GM23338 (cell line): ENCODE data around the gene PLN. TPM values are rescaled to one million over a fixed set of nuclear protein-coding genes. Genes with fewer than 3 reads are reported as not detected.

Experiments used
- ATAC-seq: fragments of 200-7000 bp; cut with Tn5 transposase; 3 replicates; pipeline ENCODE4 v1.9.1; 2020
- DNase-seq: peaks from one replicate; pipeline ENCODE4 v3.0.0-alpha.2; 2015; ENCODE audit warnings: low spot score
- H2AFZ ChIP-seq: fragments of 200-600 bp; sonication (generic); 2 replicates; pipeline ENCODE4 v1.8.0; 2016; ENCODE audit warnings: antibody characterized with exemption, mild to moderate bottlenecking, moderate library complexity
- H3F3A ChIP-seq: fragments of 200-600 bp; sonication (generic); replicated peaks from 2 replicates; pipeline ENCODE4 v1.8.0; 2017; ENCODE audit warnings: antibody characterized with exemption, mixed run types, low read depth
- H3K27ac ChIP-seq: fragments of 200-600 bp; sonication (generic); 2 replicates; pipeline ENCODE4 v1.6.1; 2016; ENCODE audit warnings: low read depth
- H3K27me3 ChIP-seq: fragments of 200-600 bp; sonication (generic); 2 replicates; pipeline ENCODE4 v1.8.0; 2016; ENCODE audit warnings: mild to moderate bottlenecking, mixed run types, moderate library complexity; ENCODE audit not compliant: insufficient read depth
- H3K36me3 ChIP-seq: fragments of 200-600 bp; sonication (generic); 2 replicates; pipeline ENCODE4 v1.8.0; 2016; ENCODE audit warnings: mild to moderate bottlenecking; ENCODE audit not compliant: insufficient read depth
- H3K4me1 ChIP-seq: fragments of 200-600 bp; sonication (generic); 2 replicates; pipeline ENCODE4 v1.8.0; 2016; ENCODE audit warnings: mild to moderate bottlenecking, moderate library complexity; ENCODE audit not compliant: insufficient read depth
- H3K4me2 ChIP-seq: fragments of 200-600 bp; sonication (generic); 2 replicates; pipeline ENCODE4 v1.7.1; 2017; ENCODE audit warnings: mixed run types
- H3K4me3 ChIP-seq: fragments of 200-600 bp; sonication (generic); 2 replicates; pipeline ENCODE4 v1.6.1; 2016; ENCODE audit warnings: mixed run types
- H3K79me2 ChIP-seq: fragments of 200-600 bp; sonication (generic); replicated peaks from 2 replicates; pipeline ENCODE4 v1.8.0; 2017; ENCODE audit warnings: mild to moderate bottlenecking; ENCODE audit not compliant: insufficient read depth
- H3K9me2 ChIP-seq: fragments of 200-600 bp; sonication (generic); 2 replicates; pipeline ENCODE4 v1.8.0; 2017; ENCODE audit not compliant: insufficient read depth
- H4K20me1 ChIP-seq: fragments of 200-600 bp; sonication (generic); replicated peaks from 2 replicates; pipeline ENCODE4 v1.8.0; 2017; ENCODE audit warnings: mild to moderate bottlenecking; ENCODE audit not compliant: insufficient read depth
- H3K27ac Mint-ChIP-seq: 2 replicates; pipeline ENCODE4 v1.8.0; 2020; ENCODE audit warnings: inconsistent platforms, mild to moderate bottlenecking, moderate library complexity, mixed read lengths
- H3K27me3 Mint-ChIP-seq: 3 replicates; pipeline ENCODE4 v1.8.0; 2022; ENCODE audit warnings: low read depth, mild to moderate bottlenecking, moderate library complexity, mixed read lengths, inconsistent platforms; ENCODE audit not compliant: insufficient read depth, poor library complexity
- H3K36me3 Mint-ChIP-seq: 3 replicates; pipeline ENCODE4 v1.8.0; 2021; ENCODE audit warnings: low read depth, mild to moderate bottlenecking, inconsistent platforms, moderate library complexity, mixed read lengths
- H3K4me1 Mint-ChIP-seq: 3 replicates; pipeline ENCODE4 v1.8.0; 2020; ENCODE audit warnings: mild to moderate bottlenecking, inconsistent platforms, mixed read lengths
- H3K4me3 Mint-ChIP-seq: 3 replicates; pipeline ENCODE4 v1.8.0; 2021; ENCODE audit warnings: moderate library complexity, mild to moderate bottlenecking, inconsistent platforms, mixed read lengths
- H3K9me3 Mint-ChIP-seq: 3 replicates; pipeline ENCODE4 v1.8.0; 2020; ENCODE audit warnings: moderate library complexity, mild to moderate bottlenecking, inconsistent platforms, mixed read lengths
- CREB1 ChIP-seq: fragments of 250-450 bp; sonication (Bioruptor Pico); IDR thresholded peaks from 2 replicates; pipeline ENCODE4 v1.5.0; 2020; ENCODE audit warnings: low read depth, mild to moderate bottlenecking, moderate library complexity
- CTCF ChIP-seq, 2 experiments: fragments of 200-600 bp in 1 of 2; sonication (generic) in 1 of 2; conservative IDR thresholded peaks; 2 replicates each; pipeline versions ENCODE4 v1.5.1 to v1.6.1; 2016 to 2017; ENCODE audit warnings: antibody characterized with exemption in 2 of 2, low read depth in 2 of 2, mild to moderate bottlenecking in 2 of 2, moderate library complexity in 1 of 2
- EZH2 ChIP-seq: fragments of 200-600 bp; sonication (generic); IDR thresholded peaks from one replicate; pipeline ENCODE4 v1.8.0; 2017; ENCODE audit warnings: antibody characterized with exemption, mild to moderate bottlenecking, low read depth; ENCODE audit not compliant: unreplicated experiment
- EZH2phosphoT487 ChIP-seq: fragments of 200-600 bp; sonication (generic); IDR thresholded peaks from one replicate; pipeline ENCODE4 v1.8.1; 2018; ENCODE audit warnings: antibody characterized with exemption; ENCODE audit not compliant: unreplicated experiment
- STAT1 ChIP-seq: IDR thresholded peaks from one replicate; pipeline ENCODE4 v1.6.1; 2016; ENCODE audit warnings: antibody characterized with exemption; ENCODE audit not compliant: unreplicated experiment
- ZNF114 ChIP-seq: fragments of 250-450 bp; sonication (Bioruptor Pico); IDR thresholded peaks from 2 replicates; pipeline ENCODE4 v1.5.0; 2020; ENCODE audit warnings: mild to moderate bottlenecking, moderate library complexity
- ZNF331 ChIP-seq: fragments of 250-450 bp; sonication (Bioruptor Pico); IDR thresholded peaks from 2 replicates; pipeline ENCODE4 v1.5.0; 2020; ENCODE audit warnings: low read depth, mild to moderate bottlenecking, moderate library complexity
- polyA plus RNA-seq: library from polyadenylated mRNA; unstranded; fragments of >200 nt; fragmentation: Nextera tagmentation; extraction: Ambion mirVana; gene quantifications from 2 replicates; pipeline ENCODE4 v1.2.1, GENCODE V29; 2016
- total RNA-seq: library from RNA; depleted of rRNA; stranded (reverse); fragments of >200 nt; shearing (Covaris generic); gene quantifications from 2 replicates; pipeline ENCODE4 v1.2.3, GENCODE V29; 2014
- TF ChIP-seq, protein P1 (sequence below): IDR thresholded peaks from one replicate; pipeline ENCODE4 v1.6.1; 2018; ENCODE audit warnings: antibody characterized with exemption; ENCODE audit not compliant: unreplicated experiment
- TF ChIP-seq, protein P2 (sequence below): IDR thresholded peaks from 2 replicates; pipeline ENCODE4 v1.6.1; 2016; ENCODE audit warnings: antibody characterized with exemption

Gene PLN
- total and polyA plus RNA-seq, 2 experiments from 2014 or later, result 0.10 TPM; not detected in 1

DNA sequence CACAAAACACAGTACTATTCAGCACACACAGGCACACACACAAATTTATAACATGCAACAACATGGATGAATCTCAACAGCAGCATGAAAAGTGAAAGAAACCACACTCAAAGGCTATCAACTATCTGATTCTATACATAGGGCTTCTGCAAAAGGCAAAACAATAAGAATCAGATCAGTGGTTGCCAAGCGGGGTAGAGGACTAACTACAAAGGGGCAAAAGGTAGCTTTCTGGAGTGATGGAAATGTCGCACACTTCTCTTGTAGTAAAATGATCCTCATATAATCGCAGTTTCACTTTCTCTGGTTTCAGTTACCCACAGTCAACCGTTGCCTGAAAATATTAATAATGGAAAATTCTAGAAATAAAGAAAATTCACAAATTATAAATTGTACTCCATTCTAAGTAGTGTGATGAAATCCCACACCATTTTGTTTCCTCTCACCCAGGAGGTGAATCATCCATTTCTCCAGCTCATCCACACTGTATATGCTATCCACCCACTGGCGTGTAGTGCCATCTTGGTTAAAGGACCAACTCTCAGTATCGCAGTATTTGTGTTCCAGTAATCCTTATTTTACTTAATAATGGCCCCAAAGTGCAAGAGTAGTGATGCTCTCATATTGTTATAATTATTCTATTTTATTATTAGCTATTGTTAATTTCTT lies 12.8 kb upstream of the PLN start:
- no peaks in the 10 kb centered on the region for H3K9me2 ChIP-seq
- no peak overlapping the region for H3K27ac Mint-ChIP-seq
- no peaks in the 10 kb centered on the region; the same call in 2 of the 3 replicates for H3K9me3 Mint-ChIP-seq
- no peak overlapping the region for H3K4me3 ChIP-seq
- H3F3A ChIP-seq, result no peaks in the 10 kb centered on the region
- no peaks in the 10 kb centered on the region for H3K36me3 Mint-ChIP-seq
- TF ChIP-seq CTCF (conservative IDR thresholded peaks at IDR 0.05; ENCODE audit: low read depth in 2 of 2) (no peak), ZNF114 (CRISPR knock-in tag) (no peak), ZNF331 (CRISPR knock-in tag) (no peak), CREB1 (CRISPR knock-in tag) (no peak)
- TF ChIP-seq, protein P1, sequence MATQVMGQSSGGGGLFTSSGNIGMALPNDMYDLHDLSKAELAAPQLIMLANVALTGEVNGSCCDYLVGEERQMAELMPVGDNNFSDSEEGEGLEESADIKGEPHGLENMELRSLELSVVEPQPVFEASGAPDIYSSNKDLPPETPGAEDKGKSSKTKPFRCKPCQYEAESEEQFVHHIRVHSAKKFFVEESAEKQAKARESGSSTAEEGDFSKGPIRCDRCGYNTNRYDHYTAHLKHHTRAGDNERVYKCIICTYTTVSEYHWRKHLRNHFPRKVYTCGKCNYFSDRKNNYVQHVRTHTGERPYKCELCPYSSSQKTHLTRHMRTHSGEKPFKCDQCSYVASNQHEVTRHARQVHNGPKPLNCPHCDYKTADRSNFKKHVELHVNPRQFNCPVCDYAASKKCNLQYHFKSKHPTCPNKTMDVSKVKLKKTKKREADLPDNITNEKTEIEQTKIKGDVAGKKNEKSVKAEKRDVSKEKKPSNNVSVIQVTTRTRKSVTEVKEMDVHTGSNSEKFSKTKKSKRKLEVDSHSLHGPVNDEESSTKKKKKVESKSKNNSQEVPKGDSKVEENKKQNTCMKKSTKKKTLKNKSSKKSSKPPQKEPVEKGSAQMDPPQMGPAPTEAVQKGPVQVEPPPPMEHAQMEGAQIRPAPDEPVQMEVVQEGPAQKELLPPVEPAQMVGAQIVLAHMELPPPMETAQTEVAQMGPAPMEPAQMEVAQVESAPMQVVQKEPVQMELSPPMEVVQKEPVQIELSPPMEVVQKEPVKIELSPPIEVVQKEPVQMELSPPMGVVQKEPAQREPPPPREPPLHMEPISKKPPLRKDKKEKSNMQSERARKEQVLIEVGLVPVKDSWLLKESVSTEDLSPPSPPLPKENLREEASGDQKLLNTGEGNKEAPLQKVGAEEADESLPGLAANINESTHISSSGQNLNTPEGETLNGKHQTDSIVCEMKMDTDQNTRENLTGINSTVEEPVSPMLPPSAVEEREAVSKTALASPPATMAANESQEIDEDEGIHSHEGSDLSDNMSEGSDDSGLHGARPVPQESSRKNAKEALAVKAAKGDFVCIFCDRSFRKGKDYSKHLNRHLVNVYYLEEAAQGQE, result no peak
- TF ChIP-seq, protein P2, sequence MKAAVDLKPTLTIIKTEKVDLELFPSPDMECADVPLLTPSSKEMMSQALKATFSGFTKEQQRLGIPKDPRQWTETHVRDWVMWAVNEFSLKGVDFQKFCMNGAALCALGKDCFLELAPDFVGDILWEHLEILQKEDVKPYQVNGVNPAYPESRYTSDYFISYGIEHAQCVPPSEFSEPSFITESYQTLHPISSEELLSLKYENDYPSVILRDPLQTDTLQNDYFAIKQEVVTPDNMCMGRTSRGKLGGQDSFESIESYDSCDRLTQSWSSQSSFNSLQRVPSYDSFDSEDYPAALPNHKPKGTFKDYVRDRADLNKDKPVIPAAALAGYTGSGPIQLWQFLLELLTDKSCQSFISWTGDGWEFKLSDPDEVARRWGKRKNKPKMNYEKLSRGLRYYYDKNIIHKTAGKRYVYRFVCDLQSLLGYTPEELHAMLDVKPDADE, result no peak
- H3K4me3 Mint-ChIP-seq, result no peak overlapping the region
- H3K4me2 ChIP-seq, result no peak overlapping the region
- no peaks in the 10 kb centered on the region for H3K27me3 ChIP-seq
- peaks cover 18% of the 10 kb centered on the region for H3K79me2 ChIP-seq
- no peaks in the 10 kb centered on the region for H3K4me1 Mint-ChIP-seq
- no peaks in the 10 kb centered on the region for H3K4me1 ChIP-seq
- DNase-seq (no peak), ATAC-seq (no peak)
- H3K27ac ChIP-seq, result no peak overlapping the region
- H3K36me3 ChIP-seq, result no peaks in the 10 kb centered on the region
- H3K27me3 Mint-ChIP-seq, result no peaks in the 10 kb centered on the region
- no peaks in the 10 kb centered on the region for H4K20me1 ChIP-seq
- H2AFZ ChIP-seq, result no peak overlapping the region

GRCh38 chr6:118536478-118536877 lies 11.6 kb upstream of the PLN start:
- Mint-ChIP-seq H3K27me3 (no peaks in the 10 kb centered on the region), H3K4me3 (no peak overlapping the region), H3K9me3 (no peaks in the 10 kb centered on the region; the same call in 2 of the 3 replicates), H3K36me3 (no peaks in the 10 kb centered on the region), H3K4me1 (no peaks in the 10 kb centered on the region), H3K27ac (no peak overlapping the region)
- Histone ChIP-seq H3K27ac (no peak overlapping the region), H2AFZ (no peak overlapping the region), H3K9me2 (no peaks in the 10 kb centered on the region), H3K4me2 (no peak overlapping the region), H3K36me3 (no peaks in the 10 kb centered on the region), H3K4me3 (no peak overlapping the region), H3K27me3 (no peaks in the 10 kb centered on the region), H3K4me1 (no peaks in the 10 kb centered on the region), H3F3A (no peaks in the 10 kb centered on the region), H3K79me2 (peaks cover 7% of the 10 kb centered on the region), H4K20me1 (no peaks in the 10 kb centered on the region)
- DNase-seq, result no peak
- no peak for ATAC-seq
- TF ChIP-seq, protein P1, result no peak
- TF ChIP-seq EZH2phosphoT487 (no peak), CREB1 (CRISPR knock-in tag) (no peak), ZNF114 (CRISPR knock-in tag) (no peak), ZNF331 (CRISPR knock-in tag) (no peak), EZH2 (no peak), STAT1 (no peak)
- TF ChIP-seq, protein P2, result no peak
